HG03097 (cell line): ENCODE results near the gene KBTBD6.
"Not testable (repeated sequence)": the region's sequence is repeated elsewhere in the genome, so short reads cannot be mapped to it uniquely, and the experiment has no call there.

Experiments
- ATAC-seq: cut with Tn5 transposase; IDR thresholded peaks from one replicate; pipeline ENCODE4 v1.9.1; 2021; ENCODE audit not compliant: unreplicated experiment, low FRiP score

Gene KBTBD6

DNA sequence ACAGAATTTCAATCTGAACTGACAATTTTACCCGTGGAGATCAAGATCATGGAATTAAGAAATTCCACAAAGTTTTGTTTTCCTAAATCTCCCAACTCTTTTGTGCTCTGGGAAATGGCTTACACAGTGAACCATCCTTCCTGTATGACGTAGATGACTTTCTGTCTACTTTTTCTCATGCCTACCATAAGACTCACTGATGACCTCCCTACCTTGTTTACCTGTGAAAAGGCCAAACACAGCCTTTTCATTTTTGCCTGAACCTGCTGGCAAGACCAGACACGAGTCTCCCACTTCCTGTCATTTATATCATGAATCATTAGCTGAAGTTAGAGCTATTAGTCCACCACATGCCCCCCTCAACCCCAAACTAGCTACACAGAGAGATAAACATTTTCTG is 4.6 kb upstream of the KBTBD6 start:
- no peak for ATAC-seq

DNA sequence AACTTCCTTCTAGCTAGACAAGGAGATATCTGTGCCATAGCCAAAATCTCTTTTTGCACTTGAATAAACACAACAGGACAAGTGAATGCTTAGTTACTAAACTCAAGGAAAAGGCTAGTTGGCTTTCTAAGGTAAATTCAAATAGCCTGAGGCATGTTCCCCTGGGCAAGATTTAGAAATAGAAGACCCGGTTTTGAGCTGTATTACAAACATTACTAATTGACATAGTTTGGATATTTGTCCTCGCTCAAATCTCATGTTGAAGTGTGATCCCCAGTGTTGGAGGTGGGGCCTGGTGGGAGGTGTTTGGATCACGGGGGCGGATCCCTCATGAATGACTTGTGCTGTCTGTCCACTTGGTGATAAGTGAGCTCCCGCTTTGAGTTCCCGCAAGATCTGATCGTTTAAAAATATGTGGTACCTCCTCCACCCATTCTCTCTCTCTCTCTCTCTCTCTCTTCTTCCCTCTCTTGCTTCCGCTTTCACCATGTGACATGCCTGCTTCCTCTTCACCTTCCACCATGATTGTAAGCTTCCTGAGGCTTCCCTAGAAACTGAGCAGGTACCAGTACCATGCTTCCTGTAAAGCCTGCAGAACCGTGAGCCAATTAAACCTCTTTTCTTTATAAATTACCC is 3.9 kb upstream of the KBTBD6 start:
- no peak for ATAC-seq

DNA sequence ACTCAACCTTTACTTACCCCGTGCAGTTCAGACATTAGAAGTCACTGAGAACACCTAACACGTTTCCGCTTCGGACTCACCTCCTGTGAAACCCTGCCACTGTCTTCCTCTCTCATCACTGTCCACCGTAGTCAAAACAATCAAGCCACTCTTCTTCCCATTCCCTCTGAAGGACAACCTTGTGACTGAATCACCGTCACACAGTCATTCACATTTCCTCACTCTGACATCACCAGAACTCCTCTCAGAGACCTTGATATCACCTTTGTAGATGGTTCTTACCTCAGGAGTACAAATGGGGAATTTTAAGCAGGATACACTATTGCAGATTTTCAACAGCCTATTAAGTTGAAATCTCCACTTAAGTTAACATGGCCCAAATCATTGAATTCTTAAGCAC is 1.3 kb upstream of the KBTBD6 start:
- ATAC-seq, result no peak

DNA sequence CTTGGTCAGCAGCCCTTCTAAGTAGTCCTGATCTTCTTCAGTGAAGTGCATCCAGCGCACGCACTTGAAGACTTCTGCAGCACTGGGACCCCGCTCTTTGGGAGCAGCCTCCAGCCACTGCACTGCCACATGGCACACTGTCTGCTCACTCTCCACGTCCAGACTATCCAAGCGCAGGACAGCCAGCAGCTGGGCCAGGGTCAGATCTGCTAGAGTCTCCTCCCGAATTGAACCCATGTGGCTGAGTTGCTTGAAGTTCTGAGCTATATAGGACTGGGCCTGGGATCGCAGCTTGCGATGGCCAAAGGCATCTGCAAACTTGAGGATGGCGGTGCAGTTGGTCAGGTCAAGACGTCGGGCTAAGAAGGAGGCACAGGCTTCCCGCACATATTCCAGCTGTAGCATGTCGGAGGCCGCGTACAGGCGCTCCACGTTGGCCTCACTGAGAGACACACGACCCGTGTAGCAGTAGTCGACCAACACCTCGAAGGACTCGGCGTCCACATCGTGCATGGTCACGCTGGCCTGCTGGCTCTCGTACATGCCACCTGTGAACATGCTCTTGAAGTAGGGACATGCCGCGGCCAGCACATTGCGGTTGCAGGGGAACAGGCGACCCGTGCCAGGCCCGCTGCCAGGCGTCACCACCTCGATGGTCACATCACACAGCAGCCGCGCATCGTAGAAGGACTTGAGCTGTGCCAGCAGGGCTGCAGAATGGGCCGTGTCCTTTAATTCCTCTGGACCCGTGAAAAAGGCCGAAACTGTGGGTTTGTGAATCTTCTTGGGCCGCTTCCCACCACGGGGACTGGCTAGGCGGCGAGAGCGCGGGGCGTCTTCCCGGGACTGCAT is 716 bp downstream of the KBTBD6 start:
- not testable (repeated sequence) for ATAC-seq

DNA sequence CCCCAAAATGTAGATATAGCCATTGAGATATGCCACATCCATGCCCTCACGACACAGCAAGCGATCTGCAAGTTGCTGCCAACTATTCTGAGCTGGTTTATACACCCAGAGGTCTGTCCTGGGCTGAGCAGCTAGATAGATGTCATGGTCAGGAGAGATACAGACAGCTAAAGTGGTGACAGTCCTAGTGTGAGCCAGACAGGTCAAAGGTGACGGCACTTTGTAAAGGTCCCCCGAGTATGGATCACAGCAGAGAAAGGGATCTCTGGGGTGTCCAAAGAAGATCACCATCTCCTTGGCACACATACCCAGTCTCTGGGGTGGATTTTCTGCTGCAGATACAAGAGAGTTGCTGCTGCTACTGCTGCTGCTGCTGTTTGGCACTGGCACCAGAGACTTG is 1.4 kb downstream of the KBTBD6 start:
- not testable (repeated sequence) for ATAC-seq

DNA sequence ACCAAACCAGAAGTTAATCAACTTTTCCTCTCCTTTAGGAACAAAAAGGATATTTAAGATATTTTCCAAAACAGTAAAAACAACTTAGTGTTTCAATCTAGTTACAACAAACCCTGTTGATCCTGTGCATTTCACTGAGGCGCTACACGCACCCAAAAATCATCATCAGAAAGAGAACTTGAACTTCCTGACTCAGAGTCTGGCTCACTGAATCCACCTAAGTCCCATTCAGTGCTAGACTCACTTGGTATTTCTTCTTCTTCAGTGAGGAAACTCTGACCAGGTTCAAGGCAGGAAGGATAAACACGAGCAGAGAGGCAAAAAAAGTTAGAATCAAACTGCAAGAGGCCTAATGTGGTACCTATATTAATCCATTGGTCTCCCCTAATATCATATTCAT is 2.2 kb downstream of the KBTBD6 start:
- ATAC-seq, result no peak

DNA sequence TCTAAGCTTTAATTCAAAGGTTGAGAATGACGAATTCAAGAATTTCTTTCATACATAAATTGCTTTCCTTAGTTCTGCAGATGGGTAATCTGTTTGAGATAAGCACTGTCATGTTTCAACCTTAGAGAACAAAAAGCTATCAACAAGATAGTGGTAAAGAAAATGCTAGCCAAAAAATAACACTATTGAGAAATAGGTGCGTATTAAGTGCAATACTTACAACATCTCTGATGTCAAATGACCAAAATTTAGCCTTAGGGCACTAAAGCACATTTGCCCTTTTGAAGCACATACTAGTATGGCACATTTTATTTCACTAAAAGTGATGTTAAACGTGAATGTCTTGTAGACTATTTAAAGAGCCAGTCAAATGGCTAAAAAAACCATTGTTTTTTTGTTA is 4.9 kb downstream of the KBTBD6 start:
- ATAC-seq, result no peak

DNA sequence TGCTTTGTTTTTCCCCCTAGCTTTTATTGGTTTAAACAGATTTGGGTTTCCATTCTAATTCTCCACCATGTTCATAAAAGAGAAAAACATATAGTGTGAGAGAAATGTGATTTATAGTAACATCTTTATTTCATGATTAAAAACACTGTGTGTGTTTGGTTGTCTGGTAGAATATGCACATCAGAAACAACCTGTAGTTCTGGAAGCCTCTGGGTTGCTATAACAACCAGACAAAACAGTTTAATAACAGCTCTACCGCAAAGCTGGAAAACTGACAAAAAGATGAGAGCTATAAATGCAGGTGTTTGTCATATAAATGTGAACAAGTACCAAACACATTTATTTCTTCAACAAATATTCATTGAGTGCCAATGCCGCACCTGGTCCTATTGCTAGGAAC is 9.8 kb downstream of the KBTBD6 start:
- ATAC-seq, result no peak

DNA sequence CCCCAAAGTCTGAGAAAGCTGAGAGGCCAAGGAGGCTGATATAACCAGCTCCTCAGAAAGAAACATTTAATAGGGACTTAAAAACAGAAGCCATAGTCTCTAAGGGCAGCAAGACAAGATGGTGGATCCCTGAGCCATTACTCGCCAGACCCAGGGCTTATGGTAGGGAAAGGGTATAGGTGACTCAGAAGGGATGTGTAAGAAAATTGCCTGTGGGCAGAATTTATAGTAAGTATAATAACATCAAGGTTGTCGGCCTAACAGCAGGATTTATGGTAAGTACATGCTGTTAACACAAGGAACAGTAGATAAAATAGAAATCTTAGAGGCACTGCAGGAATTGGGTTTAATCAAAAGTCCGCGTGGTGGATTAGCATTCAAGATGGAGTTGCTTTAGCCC is 14.7 kb downstream of the KBTBD6 start:
- no peak for ATAC-seq

DNA sequence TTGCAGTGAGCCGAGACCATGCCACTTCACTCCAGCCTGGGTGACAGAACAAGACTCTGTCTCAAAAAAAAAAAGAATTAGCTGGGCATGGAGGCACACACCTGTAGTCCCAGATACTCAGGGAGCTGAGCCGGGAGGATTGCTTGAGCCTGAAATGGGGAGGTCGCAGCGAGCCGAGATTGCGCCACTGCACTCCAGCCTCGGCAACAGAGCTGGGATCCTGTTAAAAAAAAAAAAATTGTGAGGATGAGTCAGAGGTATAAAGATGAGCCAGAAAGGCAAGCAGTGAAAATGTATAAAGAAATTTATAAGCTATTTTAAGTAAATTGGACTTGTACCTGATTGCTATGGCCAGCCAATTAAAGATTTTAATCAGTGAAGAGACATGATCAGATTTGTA is 21.1 kb downstream of the KBTBD6 start:
- ATAC-seq, result no peak

DNA sequence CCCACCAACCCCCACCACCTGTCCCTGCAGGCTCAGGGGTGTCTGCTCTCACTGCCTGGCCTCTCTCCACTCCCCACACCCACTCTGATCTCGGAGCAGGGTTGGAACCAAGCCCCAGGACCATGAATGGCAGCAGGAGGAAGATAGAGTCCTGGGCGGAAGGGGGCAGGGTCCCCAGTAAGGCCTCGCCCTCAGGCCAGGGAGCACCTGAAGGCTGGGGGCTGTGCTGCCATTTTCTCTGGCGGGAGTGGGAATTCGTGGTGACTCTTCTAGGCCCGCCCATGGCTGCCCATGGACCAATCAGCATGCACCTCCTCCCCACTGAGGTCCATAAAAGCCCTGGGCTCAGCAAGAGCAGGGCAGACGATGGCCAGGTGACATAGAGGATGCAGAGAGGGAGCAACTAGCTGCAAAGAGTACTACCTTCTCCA is 25.0 kb downstream of the KBTBD6 start:
- no peak for ATAC-seq

DNA sequence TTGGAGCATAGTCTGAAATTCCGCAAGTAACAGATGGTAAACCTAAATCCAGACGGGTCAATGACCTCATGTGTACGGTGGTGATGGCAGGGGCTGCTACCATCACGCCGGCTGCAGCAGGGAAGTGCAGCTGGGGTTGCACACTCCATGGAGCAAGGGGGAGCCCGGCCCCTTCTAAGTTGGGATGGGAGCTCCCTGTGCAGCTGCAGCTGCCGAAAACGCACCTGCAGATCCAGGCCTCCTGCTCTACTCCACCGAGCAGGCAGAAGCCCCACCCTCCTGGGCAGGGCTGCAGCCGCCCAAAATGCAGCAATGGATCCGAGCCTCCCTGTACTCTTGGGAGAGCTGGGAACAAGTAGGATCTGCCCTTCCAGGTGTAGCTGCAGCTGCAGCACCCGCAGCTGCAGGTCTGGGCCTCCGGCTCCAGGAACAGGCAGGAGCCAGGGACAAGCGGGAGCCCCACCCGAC is 25.5 kb downstream of the KBTBD6 start:
- ATAC-seq, result no peak

DNA sequence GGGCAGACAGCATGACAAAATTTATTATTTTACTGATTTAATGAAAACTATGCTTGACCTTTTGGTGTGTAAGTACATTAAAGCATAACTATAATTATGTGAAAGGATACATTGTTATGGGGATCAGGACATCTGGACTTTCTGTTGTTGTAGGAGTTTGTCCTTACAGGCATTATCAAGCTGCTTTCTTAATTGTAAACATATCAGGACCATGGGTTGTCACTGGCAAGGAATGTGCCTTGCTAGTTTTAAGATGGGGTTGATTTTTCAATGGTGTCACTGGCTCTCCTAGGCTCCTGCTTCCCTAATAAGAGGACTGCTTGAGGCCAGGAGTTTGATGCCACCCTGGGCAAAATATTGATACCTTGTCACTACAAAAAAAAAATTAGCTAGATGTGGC is 32.6 kb downstream of the KBTBD6 start:
- ATAC-seq, result no peak

DNA sequence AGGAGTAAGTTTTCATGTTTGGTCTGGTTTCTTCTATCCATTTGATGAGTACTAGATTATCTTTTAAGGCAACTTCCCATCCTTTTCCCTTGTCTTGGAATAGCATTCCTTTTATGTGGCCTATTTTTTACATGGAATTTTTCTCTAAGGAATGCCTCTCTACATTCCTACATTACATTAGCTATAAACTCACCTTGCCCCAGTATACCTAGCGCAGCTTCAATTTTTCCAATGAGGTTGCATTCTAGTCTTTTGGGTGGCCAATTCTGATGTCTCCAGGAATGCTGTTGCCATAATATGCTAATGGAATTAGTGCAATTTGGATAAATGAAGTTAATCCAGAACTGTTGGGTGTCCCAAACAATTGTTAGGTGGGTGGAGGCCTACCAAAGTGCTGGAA is 33.8 kb downstream of the KBTBD6 start:
- ATAC-seq, result no peak

DNA sequence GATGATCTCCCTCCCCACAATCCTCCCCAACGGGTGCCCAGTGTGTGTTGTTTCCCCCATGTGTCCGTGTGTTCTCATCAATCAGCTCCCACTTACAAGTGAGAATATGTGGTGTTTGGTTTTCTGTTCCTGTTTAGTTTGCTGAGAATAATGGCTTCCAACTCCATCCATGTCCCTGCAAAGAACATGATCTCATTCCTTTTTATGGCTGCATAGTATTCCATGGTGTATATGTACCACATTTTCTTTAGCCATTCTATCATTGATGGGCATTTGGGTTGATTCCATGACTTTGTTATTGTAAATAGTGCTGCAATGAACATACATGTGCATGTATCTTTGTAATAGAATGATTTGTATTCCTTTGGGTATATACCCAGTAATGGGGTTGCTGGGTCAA is 36.9 kb downstream of the KBTBD6 start:
- not testable (repeated sequence) for ATAC-seq

DNA sequence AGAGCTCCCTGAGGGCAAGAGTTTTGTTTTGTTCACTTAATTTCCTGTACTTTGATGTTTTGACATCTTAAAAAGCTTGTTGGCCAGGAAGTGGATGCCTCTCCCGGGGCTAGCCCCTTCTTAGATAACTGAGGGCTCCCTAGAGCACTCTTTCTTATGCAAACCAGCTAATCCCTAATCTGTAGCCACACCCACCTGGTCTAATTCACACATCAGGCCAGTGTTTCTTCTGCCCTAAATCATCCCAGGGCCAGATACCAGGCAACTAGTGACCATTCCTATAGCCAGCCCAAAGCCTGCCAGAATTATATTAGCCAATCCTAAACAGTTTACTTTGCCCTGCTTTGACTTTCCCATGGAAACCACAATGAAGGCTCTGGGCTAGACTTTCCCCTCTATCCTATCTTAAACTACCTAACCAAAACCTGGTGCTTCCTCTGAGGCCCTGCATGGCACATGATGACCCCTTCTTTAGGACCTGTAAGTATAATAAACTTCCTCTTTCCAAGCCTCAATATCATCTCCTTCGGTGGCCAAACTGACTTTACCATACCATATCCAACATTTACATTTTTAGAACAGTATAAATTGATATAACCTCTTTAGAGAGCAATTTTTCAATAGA is 46.5 kb downstream of the KBTBD6 start:
- ATAC-seq, result no peak

DNA sequence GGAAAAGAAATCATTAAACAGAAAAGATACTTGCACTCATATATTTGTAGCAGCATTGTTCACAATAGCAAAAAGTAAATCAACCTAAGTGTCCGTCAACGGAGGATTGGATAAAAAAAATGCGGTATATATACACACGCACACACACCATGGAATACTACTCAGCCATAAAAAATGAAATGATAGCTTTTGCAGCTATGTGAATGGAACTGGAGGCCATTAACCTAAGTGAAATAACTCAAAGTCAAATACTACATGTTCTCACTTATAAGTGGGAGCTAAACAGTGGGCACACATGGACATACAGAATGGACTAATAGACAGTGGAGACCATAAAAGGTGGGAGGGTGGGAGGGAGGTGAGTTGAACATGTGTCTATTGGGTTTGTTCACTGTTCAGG is 52.9 kb downstream of the KBTBD6 start:
- ATAC-seq, result no peak
